Lower leg skin (tissue), 3 donors: Measurements from ENCODE around the gene BTBD16.

Experiments
- CTCF ChIP-seq, 3 donors: fragments of 450-650 bp; IDR thresholded peaks; one replicate each; pipeline ENCODE4 v1.5.1; 2016; ENCODE audit warnings: antibody characterized with exemption in 3 of 3, mild to moderate bottlenecking in 3 of 3, moderate library complexity in 2 of 3
- POLR2A ChIP-seq, 2 donors: fragments of 450-650 bp; IDR thresholded peaks; one replicate each; pipeline ENCODE4 v1.6.1; 2016 to 2017; ENCODE audit warnings: antibody characterized with exemption in 2 of 2, mild to moderate bottlenecking in 1 of 2, moderate library complexity in 1 of 2

- no peak for TF ChIP-seq CTCF (IDR thresholded peaks at IDR 0.05)
- TF ChIP-seq POLR2A (IDR thresholded peaks at IDR 0.05): no peak
Measured at GRCh38 chr10:122244001-122244975, 26.8 kb upstream of the BTBD16 start.
